Activated CD4-positive, alpha-beta T cell treated with anti-CD3 and anti-CD28 coated beads, Interleukin-10, Interleukin-2, amounts not matched to agents 100 ng/mL and 50 ng/mL, durations not matched to agents 16 hours and 8 hours (primary cell): Measurements from ENCODE around the gene CYP4X1.
A peak's percentile ranks its signal among the peaks of the same experiment; 100 is the strongest.
"Not testable (repeated sequence)": the region's sequence is repeated elsewhere in the genome, so short reads cannot be mapped to it uniquely, and the experiment has no call there.

Experiments
- DNase-seq: peaks from one replicate; pipeline ENCODE4 v3.0.0-alpha.2; 2020

Gene CYP4X1

GRCh38 chr1:47023268-47024140 is at the start of gene CYP4X1:
TSS of gene CYP4X1 (plus strand) at chr1:47023669. CDS start at chr1:47023818, 149 bp downstream.
- no peak for DNase-seq

- DNase-seq, result no peak
These were observed 40.2 kb upstream of the CYP4X1 start for GRCh38 chr1:46983166-46983829.

- no peak for DNase-seq
These were observed 39.5 kb upstream of the CYP4X1 start for GRCh38 chr1:46983830-46984586.

GRCh38 chr1:46990541-46990940 is 32.9 kb upstream of the CYP4X1 start:
- DNase-seq, result not testable (repeated sequence)

GRCh38 chr1:46991083-46991923 is 32.2 kb upstream of the CYP4X1 start:
- DNase-seq, result peak; percentile 4

- peak; percentile 1 for DNase-seq
These were observed 26.7 kb upstream of the CYP4X1 start for GRCh38 chr1:46996659-46997281.

GRCh38 chr1:47002211-47002610 is 21.3 kb upstream of the CYP4X1 start:
- no peak for DNase-seq

GRCh38 chr1:47003896-47004403 is 19.5 kb upstream of the CYP4X1 start:
- no peak for DNase-seq

- DNase-seq, result not testable (repeated sequence)
These were observed 17.0 kb upstream of the CYP4X1 start for GRCh38 chr1:47006437-47006836.

- no peak for DNase-seq
These were observed 10.2 kb upstream of the CYP4X1 start for GRCh38 chr1:47013293-47013692.

GRCh38 chr1:47021070-47021469 is 2.4 kb upstream of the CYP4X1 start:
- DNase-seq, result no peak

- DNase-seq, result no peak
These were observed 802 bp downstream of the CYP4X1 start for GRCh38 chr1:47024141-47024801.

- DNase-seq, result no peak
These were observed 6.8 kb downstream of the CYP4X1 start for GRCh38 chr1:47030170-47030805.

GRCh38 chr1:47031059-47031458 is 7.6 kb downstream of the CYP4X1 start:
- no peak for DNase-seq

GRCh38 chr1:47031585-47031984 is 8.1 kb downstream of the CYP4X1 start:
- DNase-seq, result no peak

- no peak for DNase-seq
These were observed 13.3 kb downstream of the CYP4X1 start for GRCh38 chr1:47036764-47037163.

- DNase-seq, result no peak
These were observed 35.9 kb downstream of the CYP4X1 start for GRCh38 chr1:47059376-47059775.

GRCh38 chr1:47067097-47067594 is 43.7 kb downstream of the CYP4X1 start, which contains the start of gene CYP4Z1:
TSS of gene CYP4Z1 (plus strand) at chr1:47067231. CDS start at chr1:47067491, 260 bp downstream.
- DNase-seq, result no peak

- DNase-seq, result not testable (repeated sequence)
These were observed 45.6 kb downstream of the CYP4X1 start for GRCh38 chr1:47069080-47069479.

GRCh38 chr1:47069509-47069908 is 46.0 kb downstream of the CYP4X1 start:
- not testable (repeated sequence) for DNase-seq
